WTC11 (cell line): ENCODE results near the gene COL4A3. TPM values are rescaled to one million over a fixed set of nuclear protein-coding genes. Genes with fewer than 3 reads are reported as not detected.
A peak's percentile ranks its signal among the peaks of the same experiment; 100 is the strongest.

ENCODE experiments used
- ATAC-seq: fragments of 200-7000 bp; cut with Tn5 transposase; 2 replicates; pipeline ENCODE4 v1.10.0; 2021; ENCODE audit warnings: mild to moderate bottlenecking, moderate library complexity
- CTCF ChIA-PET: fragments of 300-600 bp; sonication (Branson Sonifier 250); formaldehyde crosslinking; loops from one replicate; lab custom pipeline; 2021; ENCODE audit warnings: antibody characterized with exemption; lab: Charles Lee
- POLR2A ChIA-PET: fragments of 350-600 bp; sonication (Branson Sonifier 250); formaldehyde crosslinking; loops from one replicate; lab custom pipeline; 2021; ENCODE audit warnings: antibody characterized with exemption; lab: Charles Lee
- DNase-seq: peaks from one replicate; pipeline ENCODE4 v3.0.0; 2021; ENCODE audit warnings: low spot score
- H3K27ac Mint-ChIP-seq: 2 replicates; pipeline ENCODE4 v1.8.0; 2021; ENCODE audit warnings: mixed read lengths
- H3K27me3 Mint-ChIP-seq: 2 replicates; pipeline ENCODE4 v1.8.0; 2021; ENCODE audit warnings: low read depth, mild to moderate bottlenecking, moderate library complexity, mixed read lengths
- H3K36me3 Mint-ChIP-seq: 2 replicates; pipeline ENCODE4 v1.8.0; 2021; ENCODE audit warnings: mixed read lengths
- H3K4me1 Mint-ChIP-seq: 2 replicates; pipeline ENCODE4 v1.8.0; 2022; ENCODE audit warnings: mixed read lengths
- H3K4me3 Mint-ChIP-seq: 2 replicates; pipeline ENCODE4 v1.8.0; 2021; ENCODE audit warnings: mild to moderate bottlenecking, moderate library complexity, mixed read lengths
- H3K9me3 Mint-ChIP-seq: 2 replicates; pipeline ENCODE4 v1.8.0; 2021; ENCODE audit warnings: mixed read lengths
- CBFB ChIP-seq: sonication (generic); formaldehyde crosslinking; IDR thresholded peaks from 2 replicates; pipeline ENCODE4 v1.8.1; 2022; ENCODE audit warnings: mild to moderate bottlenecking, low read depth, missing genetic modification reagents
- ESRRA ChIP-seq: sonication (generic); formaldehyde crosslinking; IDR thresholded peaks from 2 replicates; pipeline ENCODE4 v1.8.1; 2022; ENCODE audit warnings: mild to moderate bottlenecking, missing genetic modification reagents, borderline replicate concordance
- FOXJ3 ChIP-seq: sonication (generic); formaldehyde crosslinking; IDR thresholded peaks from 2 replicates; pipeline ENCODE4 v1.9.0; 2021; ENCODE audit warnings: missing genetic modification reagents, mild to moderate bottlenecking, borderline replicate concordance
- GRHL2 ChIP-seq: fragments of 250-450 bp; sonication (Bioruptor Pico); IDR thresholded peaks from 2 replicates; pipeline ENCODE4 v1.8.0; 2022; ENCODE audit warnings: mild to moderate bottlenecking, moderate library complexity; ENCODE audit not compliant: insufficient replicate concordance, severe bottlenecking
- SMAD3 ChIP-seq: sonication (generic); formaldehyde crosslinking; IDR thresholded peaks from 2 replicates; pipeline ENCODE4 v1.8.0; 2022; ENCODE audit warnings: missing genetic modification reagents, mild to moderate bottlenecking, borderline replicate concordance
- SOX15 ChIP-seq: fragments of 250-450 bp; sonication (Bioruptor Pico); IDR thresholded peaks from 2 replicates; pipeline ENCODE4 v1.9.0; 2021; ENCODE audit warnings: mild to moderate bottlenecking
- ZNF263 ChIP-seq: sonication (generic); formaldehyde crosslinking; IDR thresholded peaks from 2 replicates; pipeline ENCODE4 v1.8.1; 2022; ENCODE audit warnings: low read depth, mild to moderate bottlenecking, moderate library complexity, missing genetic modification reagents
- ZNF671 ChIP-seq: fragments of 250-450 bp; sonication (Bioruptor Pico); IDR thresholded peaks from 2 replicates; pipeline ENCODE4 v1.8.0; 2021; ENCODE audit warnings: mild to moderate bottlenecking
- total RNA-seq: library from RNA; stranded (reverse); gene quantifications from 3 replicates; pipeline ENCODE4 v1.2.3, GENCODE V29; 2021
- TF ChIP-seq, protein P1 (sequence below): fragments of 250-450 bp; sonication (Bioruptor Pico); IDR thresholded peaks from 2 replicates; pipeline ENCODE4 v1.8.0; 2021; ENCODE audit warnings: mild to moderate bottlenecking
- TF ChIP-seq, protein P2 (sequence below): sonication (generic); formaldehyde crosslinking; IDR thresholded peaks from 2 replicates; pipeline ENCODE4 v1.8.1; 2023; ENCODE audit warnings: mild to moderate bottlenecking, moderate library complexity, missing genetic modification reagents
- TF ChIP-seq, protein P3 (sequence below): sonication (generic); formaldehyde crosslinking; IDR thresholded peaks from 2 replicates; pipeline ENCODE4 v1.8.1; 2023; ENCODE audit warnings: mild to moderate bottlenecking, missing genetic modification reagents
- TF ChIP-seq, protein P4 (sequence below): sonication (generic); formaldehyde crosslinking; IDR thresholded peaks from 2 replicates; pipeline ENCODE4 v1.8.1; 2022; ENCODE audit warnings: low read depth, mild to moderate bottlenecking, moderate library complexity, missing genetic modification reagents, borderline replicate concordance
- TF ChIP-seq, protein P5 (sequence below): sonication (generic); formaldehyde crosslinking; IDR thresholded peaks from 2 replicates; pipeline ENCODE4 v1.8.1; 2023; ENCODE audit warnings: mild to moderate bottlenecking, missing genetic modification reagents
- TF ChIP-seq, protein P6 (sequence below): fragments of 200-600 bp; IDR thresholded peaks from 2 replicates; pipeline ENCODE4 v1.8.0; 2022; ENCODE audit warnings: antibody characterized with exemption

Gene COL4A3
- total RNA-seq, 1 experiment from 2014 or later = 0.90 TPM

DNA sequence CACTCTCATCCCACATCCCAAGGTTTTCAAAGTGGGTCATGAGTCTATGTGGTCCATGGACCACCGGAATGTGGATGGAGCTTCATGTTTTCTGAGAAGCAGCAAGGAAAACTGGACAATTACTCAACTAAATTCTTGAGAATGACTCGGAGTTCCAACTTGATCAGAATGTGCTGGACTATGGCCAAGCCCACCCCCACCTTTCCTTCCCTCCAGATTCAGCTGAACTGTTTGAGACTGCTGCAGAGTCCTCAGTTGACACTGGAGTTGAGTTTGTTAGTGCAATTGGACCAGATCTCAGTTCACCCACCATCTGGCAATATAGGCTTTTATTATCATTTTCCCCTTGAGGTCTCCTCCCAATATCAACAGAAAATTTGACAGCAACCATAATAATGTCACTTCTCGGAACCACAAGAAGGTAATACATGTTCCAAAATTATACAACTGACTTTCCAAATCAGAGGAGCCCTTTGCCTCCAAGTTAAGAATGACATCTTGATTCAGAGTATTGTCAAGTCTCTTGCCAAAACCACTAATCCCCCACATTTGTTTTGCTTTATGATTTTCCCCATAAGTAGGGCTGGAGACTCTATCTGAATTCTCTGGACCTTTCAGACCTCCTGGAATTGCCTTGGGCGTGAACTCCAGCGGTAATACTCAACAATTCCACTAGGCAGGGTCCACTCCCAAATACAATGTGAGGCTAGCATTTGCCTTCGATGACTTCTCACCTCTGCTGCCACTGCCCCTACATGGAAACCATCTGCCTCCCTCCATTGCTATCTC, 9.2 kb upstream of the COL4A3 start:
- H3K4me3 Mint-ChIP-seq = no peak overlapping the region
- no peak overlapping the region for H3K27ac Mint-ChIP-seq
- ATAC-seq (0 out of 2 replicates have a peak, but pooled peaks have one; percentile 39), DNase-seq (no peak)
- H3K9me3 Mint-ChIP-seq = peaks cover 9% of the 10 kb centered on the region
- H3K36me3 Mint-ChIP-seq = no peaks in the 10 kb centered on the region
- no peaks in the 10 kb centered on the region for H3K27me3 Mint-ChIP-seq
- POLR2A ChIA-PET = no interaction called here
- TF ChIP-seq, protein P1, sequence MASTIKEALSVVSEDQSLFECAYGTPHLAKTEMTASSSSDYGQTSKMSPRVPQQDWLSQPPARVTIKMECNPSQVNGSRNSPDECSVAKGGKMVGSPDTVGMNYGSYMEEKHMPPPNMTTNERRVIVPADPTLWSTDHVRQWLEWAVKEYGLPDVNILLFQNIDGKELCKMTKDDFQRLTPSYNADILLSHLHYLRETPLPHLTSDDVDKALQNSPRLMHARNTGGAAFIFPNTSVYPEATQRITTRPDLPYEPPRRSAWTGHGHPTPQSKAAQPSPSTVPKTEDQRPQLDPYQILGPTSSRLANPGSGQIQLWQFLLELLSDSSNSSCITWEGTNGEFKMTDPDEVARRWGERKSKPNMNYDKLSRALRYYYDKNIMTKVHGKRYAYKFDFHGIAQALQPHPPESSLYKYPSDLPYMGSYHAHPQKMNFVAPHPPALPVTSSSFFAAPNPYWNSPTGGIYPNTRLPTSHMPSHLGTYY (CRISPR knock-in tag) = no peak
- TF ChIP-seq ESRRA (CRISPR knock-in tag) = no peak
- no peak for TF ChIP-seq FOXJ3 (CRISPR knock-in tag)
- no peak for TF ChIP-seq CBFB (CRISPR knock-in tag)
- TF ChIP-seq, protein P2, sequence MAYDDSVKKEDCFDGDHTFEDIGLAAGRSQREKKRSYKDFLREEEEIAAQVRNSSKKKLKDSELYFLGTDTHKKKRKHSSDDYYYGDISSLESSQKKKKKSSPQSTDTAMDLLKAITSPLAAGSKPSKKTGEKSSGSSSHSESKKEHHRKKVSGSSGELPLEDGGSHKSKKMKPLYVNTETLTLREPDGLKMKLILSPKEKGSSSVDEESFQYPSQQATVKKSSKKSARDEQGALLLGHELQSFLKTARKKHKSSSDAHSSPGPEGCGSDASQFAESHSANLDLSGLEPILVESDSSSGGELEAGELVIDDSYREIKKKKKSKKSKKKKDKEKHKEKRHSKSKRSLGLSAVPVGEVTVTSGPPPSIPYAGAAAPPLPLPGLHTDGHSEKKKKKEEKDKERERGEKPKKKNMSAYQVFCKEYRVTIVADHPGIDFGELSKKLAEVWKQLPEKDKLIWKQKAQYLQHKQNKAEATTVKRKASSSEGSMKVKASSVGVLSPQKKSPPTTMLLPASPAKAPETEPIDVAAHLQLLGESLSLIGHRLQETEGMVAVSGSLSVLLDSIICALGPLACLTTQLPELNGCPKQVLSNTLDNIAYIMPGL = no peak
- no peak for TF ChIP-seq SOX15 (CRISPR knock-in tag)
- no peak for TF ChIP-seq ZNF671 (CRISPR knock-in tag)
- TF ChIP-seq, protein P3, sequence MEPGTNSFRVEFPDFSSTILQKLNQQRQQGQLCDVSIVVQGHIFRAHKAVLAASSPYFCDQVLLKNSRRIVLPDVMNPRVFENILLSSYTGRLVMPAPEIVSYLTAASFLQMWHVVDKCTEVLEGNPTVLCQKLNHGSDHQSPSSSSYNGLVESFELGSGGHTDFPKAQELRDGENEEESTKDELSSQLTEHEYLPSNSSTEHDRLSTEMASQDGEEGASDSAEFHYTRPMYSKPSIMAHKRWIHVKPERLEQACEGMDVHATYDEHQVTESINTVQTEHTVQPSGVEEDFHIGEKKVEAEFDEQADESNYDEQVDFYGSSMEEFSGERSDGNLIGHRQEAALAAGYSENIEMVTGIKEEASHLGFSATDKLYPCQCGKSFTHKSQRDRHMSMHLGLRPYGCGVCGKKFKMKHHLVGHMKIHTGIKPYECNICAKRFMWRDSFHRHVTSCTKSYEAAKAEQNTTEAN = no peak
- TF ChIP-seq, protein P4, sequence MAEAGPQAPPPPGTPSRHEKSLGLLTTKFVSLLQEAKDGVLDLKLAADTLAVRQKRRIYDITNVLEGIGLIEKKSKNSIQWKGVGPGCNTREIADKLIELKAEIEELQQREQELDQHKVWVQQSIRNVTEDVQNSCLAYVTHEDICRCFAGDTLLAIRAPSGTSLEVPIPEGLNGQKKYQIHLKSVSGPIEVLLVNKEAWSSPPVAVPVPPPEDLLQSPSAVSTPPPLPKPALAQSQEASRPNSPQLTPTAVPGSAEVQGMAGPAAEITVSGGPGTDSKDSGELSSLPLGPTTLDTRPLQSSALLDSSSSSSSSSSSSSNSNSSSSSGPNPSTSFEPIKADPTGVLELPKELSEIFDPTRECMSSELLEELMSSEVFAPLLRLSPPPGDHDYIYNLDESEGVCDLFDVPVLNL (CRISPR knock-in tag) = no peak
- no peak for TF ChIP-seq ZNF263 (CRISPR knock-in tag)
- TF ChIP-seq, protein P5, sequence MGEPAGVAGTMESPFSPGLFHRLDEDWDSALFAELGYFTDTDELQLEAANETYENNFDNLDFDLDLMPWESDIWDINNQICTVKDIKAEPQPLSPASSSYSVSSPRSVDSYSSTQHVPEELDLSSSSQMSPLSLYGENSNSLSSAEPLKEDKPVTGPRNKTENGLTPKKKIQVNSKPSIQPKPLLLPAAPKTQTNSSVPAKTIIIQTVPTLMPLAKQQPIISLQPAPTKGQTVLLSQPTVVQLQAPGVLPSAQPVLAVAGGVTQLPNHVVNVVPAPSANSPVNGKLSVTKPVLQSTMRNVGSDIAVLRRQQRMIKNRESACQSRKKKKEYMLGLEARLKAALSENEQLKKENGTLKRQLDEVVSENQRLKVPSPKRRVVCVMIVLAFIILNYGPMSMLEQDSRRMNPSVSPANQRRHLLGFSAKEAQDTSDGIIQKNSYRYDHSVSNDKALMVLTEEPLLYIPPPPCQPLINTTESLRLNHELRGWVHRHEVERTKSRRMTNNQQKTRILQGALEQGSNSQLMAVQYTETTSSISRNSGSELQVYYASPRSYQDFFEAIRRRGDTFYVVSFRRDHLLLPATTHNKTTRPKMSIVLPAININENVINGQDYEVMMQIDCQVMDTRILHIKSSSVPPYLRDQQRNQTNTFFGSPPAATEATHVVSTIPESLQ (CRISPR knock-in tag) = no peak
- TF ChIP-seq, protein P6, sequence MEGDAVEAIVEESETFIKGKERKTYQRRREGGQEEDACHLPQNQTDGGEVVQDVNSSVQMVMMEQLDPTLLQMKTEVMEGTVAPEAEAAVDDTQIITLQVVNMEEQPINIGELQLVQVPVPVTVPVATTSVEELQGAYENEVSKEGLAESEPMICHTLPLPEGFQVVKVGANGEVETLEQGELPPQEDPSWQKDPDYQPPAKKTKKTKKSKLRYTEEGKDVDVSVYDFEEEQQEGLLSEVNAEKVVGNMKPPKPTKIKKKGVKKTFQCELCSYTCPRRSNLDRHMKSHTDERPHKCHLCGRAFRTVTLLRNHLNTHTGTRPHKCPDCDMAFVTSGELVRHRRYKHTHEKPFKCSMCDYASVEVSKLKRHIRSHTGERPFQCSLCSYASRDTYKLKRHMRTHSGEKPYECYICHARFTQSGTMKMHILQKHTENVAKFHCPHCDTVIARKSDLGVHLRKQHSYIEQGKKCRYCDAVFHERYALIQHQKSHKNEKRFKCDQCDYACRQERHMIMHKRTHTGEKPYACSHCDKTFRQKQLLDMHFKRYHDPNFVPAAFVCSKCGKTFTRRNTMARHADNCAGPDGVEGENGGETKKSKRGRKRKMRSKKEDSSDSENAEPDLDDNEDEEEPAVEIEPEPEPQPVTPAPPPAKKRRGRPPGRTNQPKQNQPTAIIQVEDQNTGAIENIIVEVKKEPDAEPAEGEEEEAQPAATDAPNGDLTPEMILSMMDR = no peak
- TF ChIP-seq, all 79 proteins: peak for 0
- CTCF ChIA-PET = interaction anchor here (0.6 to 1.7 kb wide), 3 partner anchors 83 to 131 kb away, joined by 3 to 10 read pairs (median 3); no protein-coding TSS in a partner anchor
- peaks cover 24% of the 10 kb centered on the region for H3K4me1 Mint-ChIP-seq

DNA sequence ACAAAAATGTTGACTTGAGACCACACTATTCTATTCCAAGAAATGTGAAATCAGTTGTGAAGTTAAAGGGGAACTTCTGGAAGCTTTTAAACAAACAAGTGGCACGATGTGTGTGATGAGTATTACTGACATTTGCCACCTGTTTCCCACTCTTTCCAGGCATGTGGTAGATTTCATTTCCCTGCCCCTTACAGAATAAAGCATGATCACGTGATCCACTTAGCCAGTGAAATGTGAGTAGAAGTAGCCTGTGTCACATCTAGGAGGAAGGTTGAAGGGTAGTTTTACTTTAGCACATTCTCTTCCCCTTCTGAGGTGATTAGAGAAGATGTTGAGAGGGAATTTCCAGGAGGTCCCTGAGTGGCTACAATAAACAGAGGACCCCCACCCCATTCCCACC, 4.3 kb upstream of the COL4A3 start:
- ChIA-PET CTCF (no interaction called here), POLR2A (no interaction called here)
- Mint-ChIP-seq H3K27me3 (peaks cover 40% of the 10 kb centered on the region), H3K9me3 (peaks cover 5% of the 10 kb centered on the region; the same call in 1 of the 2 replicates), H3K4me1 (peaks cover 10% of the 10 kb centered on the region), H3K4me3 (no peak overlapping the region), H3K27ac (no peak overlapping the region), H3K36me3 (no peaks in the 10 kb centered on the region)
- DNase-seq = no peak
- ATAC-seq = no peak
- TF ChIP-seq SMAD3 (CRISPR knock-in tag) (no peak), GRHL2 (CRISPR knock-in tag) (no peak)
